PC-9 (cell line): Measurements from ENCODE around the gene C2CD4C. TPM values are rescaled to one million over a fixed set of nuclear protein-coding genes. Genes with fewer than 3 reads are reported as not detected.
A peak's percentile ranks its signal among the peaks of the same experiment; 100 is the strongest.
"Not testable (repeated sequence)": the region's sequence is repeated elsewhere in the genome, so short reads cannot be mapped to it uniquely, and the experiment has no call there.

Experiments used
- BruUV-seq: library from RNA; stranded (reverse); fragments of 400-500 nt; replicated peaks from 2 replicates; lab custom pipeline; 2021; lab: Mats Ljungman, UMichigan
- CTCF ChIA-PET: fragments of 300-600 bp; sonication (Branson Sonifier 250); formaldehyde crosslinking; loops from one replicate; lab custom pipeline; 2022; ENCODE audit warnings: antibody characterized with exemption; lab: Charles Lee
- POLR2A ChIA-PET: fragments of 300-600 bp; sonication (Branson Sonifier 250); formaldehyde crosslinking; loops from one replicate; lab custom pipeline; 2022; ENCODE audit warnings: antibody characterized with exemption; ENCODE audit not compliant: unreplicated experiment; lab: Charles Lee
- DNase-seq, 2 experiments: peaks; one replicate each; pipeline versions ENCODE4 v3.0.0 to v3.0.0-alpha.2; 2015 to 2022; ENCODE audit warnings: mixed read lengths in 1 of 2
- H2AFZ ChIP-seq: fragments of 200-600 bp; sonication (generic); 2 replicates; pipeline ENCODE4 v1.8.1; 2017; ENCODE audit warnings: antibody characterized with exemption
- H3F3A ChIP-seq: fragments of 200-600 bp; sonication (generic); 2 replicates; pipeline ENCODE4 v1.8.1; 2017; ENCODE audit warnings: antibody characterized with exemption, mild to moderate bottlenecking, low read depth; ENCODE audit not compliant: insufficient read depth
- H3K27ac ChIP-seq: fragments of 200-600 bp; sonication (generic); 2 replicates; pipeline ENCODE4 v1.6.1; 2016; ENCODE audit warnings: mixed run types
- H3K27me3 ChIP-seq: fragments of 200-600 bp; sonication (generic); 2 replicates; pipeline ENCODE4 v1.6.1; 2016; ENCODE audit warnings: low read depth, mixed run types; ENCODE audit not compliant: insufficient read depth
- H3K36me3 ChIP-seq: fragments of 200-600 bp; sonication (generic); 2 replicates; pipeline ENCODE4 v1.6.1; 2016; ENCODE audit warnings: low read depth, mixed run types
- H3K4me1 ChIP-seq: fragments of 200-600 bp; sonication (generic); replicated peaks from 2 replicates; pipeline ENCODE4 v1.6.1; 2016; ENCODE audit warnings: mixed run types; ENCODE audit not compliant: insufficient read depth
- H3K4me2 ChIP-seq: fragments of 200-600 bp; sonication (generic); 2 replicates; pipeline ENCODE4 v1.6.1; 2017; ENCODE audit warnings: mixed run types
- H3K4me3 ChIP-seq: fragments of 200-600 bp; sonication (generic); 2 replicates; pipeline ENCODE4 v1.6.1; 2016; ENCODE audit warnings: mixed run types
- H3K79me2 ChIP-seq: fragments of 200-600 bp; sonication (generic); 2 replicates; pipeline ENCODE4 v1.6.1; 2017; ENCODE audit warnings: low read depth, mixed run types
- H3K9me2 ChIP-seq: fragments of 200-600 bp; sonication (generic); 2 replicates; pipeline ENCODE4 v1.8.1; 2017; ENCODE audit warnings: mild to moderate bottlenecking; ENCODE audit not compliant: insufficient read depth
- H3K9me3 ChIP-seq: fragments of 200-600 bp; sonication (generic); 2 replicates; pipeline ENCODE4 v1.8.1; 2016; ENCODE audit warnings: low read depth; ENCODE audit not compliant: insufficient read depth
- H4K20me1 ChIP-seq: fragments of 200-600 bp; sonication (generic); 2 replicates; pipeline ENCODE4 v1.8.1; 2017; ENCODE audit not compliant: insufficient read depth
- CTCF ChIP-seq: fragments of 200-600 bp; sonication (generic); conservative IDR thresholded peaks from 2 replicates; pipeline ENCODE4 v1.6.1; 2017; ENCODE audit warnings: mixed run types, antibody characterized with exemption, mild to moderate bottlenecking, moderate library complexity
- EZH2 ChIP-seq: fragments of 200-600 bp; sonication (generic); IDR thresholded peaks from 2 replicates; pipeline ENCODE4 v1.8.0; 2017; ENCODE audit warnings: antibody characterized with exemption, low read depth
- intact Hi-C: fragments of 100-400 bp; cut with micrococcal nuclease; formaldehyde crosslinking; loops from one replicate; pipeline ENCODE4 v1.10.0; 2022; ENCODE audit not compliant: unreplicated experiment
- total RNA-seq: library from RNA; stranded (reverse); gene quantifications from 2 replicates; pipeline ENCODE4 v1.2.3, GENCODE V29; 2021

Gene C2CD4C
- total RNA-seq, 1 experiment from 2014 or later: 1.2 TPM

GRCh38 chr19:383922-384798 lies 24.8 kb downstream of the C2CD4C start:
- intact Hi-C loops: no loop called here

GRCh38 chr19:383040-383439 lies 25.9 kb downstream of the C2CD4C start:
- H3K36me3 ChIP-seq: no peaks in the 10 kb centered on the region
- no peaks in the 10 kb centered on the region for H3K9me2 ChIP-seq
- TF ChIP-seq CTCF (no peak), EZH2 (no peak)
- intact Hi-C loops: no loop called here
- no peak for DNase-seq
- H4K20me1 ChIP-seq: no peaks in the 10 kb centered on the region
- H3K27ac ChIP-seq: no peak overlapping the region
- no TSS peak for BruUV-seq
- 0 out of 2 replicates have a peak overlapping the region, but pooled peaks have one; percentile 13 for H3K4me2 ChIP-seq
- H3F3A ChIP-seq: no peaks in the 10 kb centered on the region
- no peaks in the 10 kb centered on the region for H3K9me3 ChIP-seq
- peaks cover 6% of the 10 kb centered on the region; the same call in 1 of the 2 replicates for H3K4me1 ChIP-seq
- no peaks in the 10 kb centered on the region for H3K79me2 ChIP-seq
- POLR2A ChIA-PET: no interaction called here
- H3K4me3 ChIP-seq: no peak overlapping the region
- peaks cover 32% of the 10 kb centered on the region for H3K27me3 ChIP-seq
- CTCF ChIA-PET: no interaction called here
- no peak overlapping the region for H2AFZ ChIP-seq

More at GRCh38 chr19:383922-384798, 24.8 kb downstream of the C2CD4C start:
- BruUV-seq: no TSS peak
- Histone ChIP-seq H3F3A (no peaks in the 10 kb centered on the region), H3K4me1 (peaks cover 6% of the 10 kb centered on the region; the same call in 1 of the 2 replicates), H3K27ac (no peak overlapping the region), H3K4me3 (no peak overlapping the region), H3K79me2 (no peaks in the 10 kb centered on the region), H3K27me3 (peaks cover 21% of the 10 kb centered on the region), H3K4me2 (no peak overlapping the region), H4K20me1 (no peaks in the 10 kb centered on the region), H3K9me3 (no peaks in the 10 kb centered on the region), H2AFZ (no peak overlapping the region), H3K9me2 (no peaks in the 10 kb centered on the region), H3K36me3 (no peaks in the 10 kb centered on the region)
- no peak for TF ChIP-seq EZH2
- TF ChIP-seq CTCF: no peak
- ChIA-PET POLR2A (no interaction called here), CTCF (no interaction called here)
- DNase-seq: no peak

GRCh38 chr19:382578-382977 lies 26.4 kb downstream of the C2CD4C start:
- DNase-seq: not testable (repeated sequence)

GRCh38 chr19:381901-382300 lies 27.0 kb downstream of the C2CD4C start:
- intact Hi-C loops, CTCF ChIA-PET: not testable (repeated sequence)

More at GRCh38 chr19:382578-382977, 26.4 kb downstream of the C2CD4C start:
- H3K79me2 ChIP-seq, H3K27ac ChIP-seq, H2AFZ ChIP-seq, H4K20me1 ChIP-seq, H3K4me3 ChIP-seq, H3K4me1 ChIP-seq, CTCF ChIA-PET, H3K9me2 ChIP-seq, BruUV-seq, H3K36me3 ChIP-seq, intact Hi-C loops, H3F3A ChIP-seq, POLR2A ChIA-PET, H3K9me3 ChIP-seq: not testable (repeated sequence)
- 0 out of 2 replicates have a peak overlapping the region, but pooled peaks have one; percentile 13 for H3K4me2 ChIP-seq
- peaks cover 34% of the 10 kb centered on the region for H3K27me3 ChIP-seq

GRCh38 chr19:380618-381219 lies 28.2 kb downstream of the C2CD4C start:
- POLR2A ChIA-PET, BruUV-seq, H3K79me2 ChIP-seq, H3K9me3 ChIP-seq, intact Hi-C loops, H3F3A ChIP-seq, H3K4me2 ChIP-seq, H3K4me3 ChIP-seq, H3K36me3 ChIP-seq, CTCF ChIA-PET, H3K9me2 ChIP-seq, H3K27ac ChIP-seq, DNase-seq, H4K20me1 ChIP-seq, H2AFZ ChIP-seq, H3K4me1 ChIP-seq: not testable (repeated sequence)
- peaks cover 40% of the 10 kb centered on the region for H3K27me3 ChIP-seq

More at GRCh38 chr19:381901-382300, 27.0 kb downstream of the C2CD4C start:
- H3K4me3 ChIP-seq, H2AFZ ChIP-seq, H3K79me2 ChIP-seq, BruUV-seq, POLR2A ChIA-PET, H3K9me3 ChIP-seq, H3K27ac ChIP-seq, H3K9me2 ChIP-seq, H3K4me2 ChIP-seq, H4K20me1 ChIP-seq, H3F3A ChIP-seq, H3K4me1 ChIP-seq, H3K36me3 ChIP-seq, DNase-seq: not testable (repeated sequence)
- peaks cover 34% of the 10 kb centered on the region for H3K27me3 ChIP-seq
